H9 (cell line): ENCODE data around the gene ATP12A. TPM values are rescaled to one million over a fixed set of nuclear protein-coding genes. Genes with fewer than 3 reads are reported as not detected.

Experiments used
- DNase-seq: peaks from one replicate; pipeline ENCODE4 v3.0.0-alpha.2; 2017
- H2AFZ ChIP-seq: one replicate; pipeline ENCODE4 v1.6.1; 2013; ENCODE audit warnings: mild to moderate bottlenecking, low read length, control low read depth, moderate library complexity
- H2AK5ac ChIP-seq: 2 replicates; pipeline ENCODE4 v1.6.1; 2013; ENCODE audit warnings: low read length, control low read depth, mixed read lengths; ENCODE audit not compliant: insufficient read length
- H2BK120ac ChIP-seq: one replicate; pipeline ENCODE4 v1.6.1; 2013; ENCODE audit warnings: low read depth, mild to moderate bottlenecking, low read length, control low read depth, inconsistent platforms; ENCODE audit not compliant: poor library complexity, severe bottlenecking
- H2BK12ac ChIP-seq: 2 replicates; pipeline ENCODE4 v1.6.1; 2013; ENCODE audit warnings: low read length, control low read depth, mixed read lengths, low read depth; ENCODE audit not compliant: insufficient read length
- H2BK15ac ChIP-seq: 2 replicates; pipeline ENCODE4 v1.6.1; 2013; ENCODE audit warnings: low read depth, low read length, control low read depth
- H2BK20ac ChIP-seq: one replicate; pipeline ENCODE4 v1.6.1; 2013; ENCODE audit warnings: low read depth, mild to moderate bottlenecking, low read length, control low read depth, inconsistent platforms; ENCODE audit not compliant: poor library complexity, severe bottlenecking
- H2BK5ac ChIP-seq: 2 replicates; pipeline ENCODE4 v1.6.1; 2013; ENCODE audit warnings: low read length, control low read depth, mixed read lengths; ENCODE audit not compliant: insufficient read length
- H3K14ac ChIP-seq: 2 replicates; pipeline ENCODE4 v1.6.1; 2013; ENCODE audit warnings: low read length, control low read depth; ENCODE audit not compliant: insufficient read depth
- H3K18ac ChIP-seq: 2 replicates; pipeline ENCODE4 v1.6.1; 2013; ENCODE audit warnings: low read depth, mild to moderate bottlenecking, mixed read lengths, low read length, control low read depth; ENCODE audit not compliant: insufficient read length
- H3K23ac ChIP-seq: 2 replicates; pipeline ENCODE4 v1.6.1; 2013; ENCODE audit warnings: low read length, control low read depth, mixed read lengths, low read depth; ENCODE audit not compliant: insufficient read length
- H3K23me2 ChIP-seq: 2 replicates; pipeline ENCODE4 v1.6.1; 2013; ENCODE audit warnings: low read depth, mild to moderate bottlenecking, mixed read lengths, low read length, control low read depth; ENCODE audit not compliant: insufficient read length, poor library complexity, severe bottlenecking
- H3K27ac ChIP-seq: 2 replicates; pipeline ENCODE4 v1.5.1; 2013; ENCODE audit warnings: low read length, control low read depth, mixed read lengths, low read depth; ENCODE audit not compliant: insufficient read length
- H3K27me3 ChIP-seq: 2 replicates; pipeline ENCODE4 v1.6.1; 2013; ENCODE audit warnings: low read length, control low read depth, inconsistent platforms; ENCODE audit not compliant: insufficient read depth
- H3K4ac ChIP-seq: 2 replicates; pipeline ENCODE4 v1.6.1; 2013; ENCODE audit warnings: low read depth, mild to moderate bottlenecking, control low read depth, inconsistent platforms, low read length, moderate library complexity
- H3K4me1 ChIP-seq: 2 replicates; pipeline ENCODE4 v1.6.1; 2013; ENCODE audit warnings: low read length, control low read depth, inconsistent platforms; ENCODE audit not compliant: insufficient read depth
- H3K4me2 ChIP-seq: 2 replicates; pipeline ENCODE4 v1.6.1; 2013; ENCODE audit warnings: low read length, control low read depth, mixed read lengths; ENCODE audit not compliant: insufficient read length, insufficient read depth
- H3K56ac ChIP-seq: 2 replicates; pipeline ENCODE4 v1.6.1; 2013; ENCODE audit warnings: low read depth, mild to moderate bottlenecking, mixed read lengths, low read length, control low read depth; ENCODE audit not compliant: insufficient read length
- H3K79me1 ChIP-seq: 2 replicates; pipeline ENCODE4 v1.6.1; 2013; ENCODE audit warnings: low read depth, mild to moderate bottlenecking, moderate library complexity, low read length, control low read depth, inconsistent platforms; ENCODE audit not compliant: insufficient read depth, poor library complexity, severe bottlenecking
- H3K79me2 ChIP-seq: 2 replicates; pipeline ENCODE4 v1.6.1; 2013; ENCODE audit warnings: low read length, control low read depth, inconsistent platforms; ENCODE audit not compliant: insufficient read depth
- H3K9ac ChIP-seq: 2 replicates; pipeline ENCODE4 v1.6.1; 2013; ENCODE audit warnings: low read length, control low read depth, mixed read lengths; ENCODE audit not compliant: insufficient read length; ENCODE audit errors: extremely low read depth
- H3K9me3 ChIP-seq: one replicate; pipeline ENCODE4 v1.6.1; 2013; ENCODE audit warnings: low read depth, low read length, inconsistent platforms; ENCODE audit not compliant: control insufficient read depth
- H3T11ph ChIP-seq: one replicate; pipeline ENCODE4 v1.6.1; 2013; ENCODE audit warnings: mild to moderate bottlenecking, low read length, control low read depth, inconsistent platforms
- H4K20me1 ChIP-seq: one replicate; pipeline ENCODE4 v1.6.1; 2013; ENCODE audit not compliant: control insufficient read depth, insufficient read length, insufficient read depth
- H4K5ac ChIP-seq: 2 replicates; pipeline ENCODE4 v1.6.1; 2013; ENCODE audit warnings: low read depth, mild to moderate bottlenecking, mixed read lengths, low read length, control low read depth; ENCODE audit not compliant: insufficient read length
- H4K8ac ChIP-seq: replicated peaks from 2 replicates; pipeline ENCODE4 v1.6.1; 2013; ENCODE audit warnings: low read length, control low read depth, mixed read lengths, low read depth; ENCODE audit not compliant: insufficient read length
- H4K91ac ChIP-seq: 2 replicates; pipeline ENCODE4 v1.6.1; 2013; ENCODE audit warnings: low read depth, mild to moderate bottlenecking, moderate library complexity, mixed read lengths, low read length, control low read depth; ENCODE audit not compliant: insufficient read length
- H3K27ac Mint-ChIP-seq, 3 experiments: 2 replicates in 2 of 3; 3 replicates in 1 of 3; pipeline ENCODE4 v1.8.0; 2020 to 2021; ENCODE audit warnings: mixed read lengths in 3 of 3, mild to moderate bottlenecking in 1 of 3, moderate library complexity in 1 of 3
- H3K27me3 Mint-ChIP-seq: 2 replicates; pipeline ENCODE4 v1.8.0; 2021; ENCODE audit warnings: low read depth, mild to moderate bottlenecking, moderate library complexity, mixed read lengths
- H3K36me3 Mint-ChIP-seq, 3 experiments: 2 replicates in 2 of 3; 3 replicates in 1 of 3; pipeline ENCODE4 v1.8.0; 2020 to 2021; ENCODE audit warnings: low read depth in 3 of 3, mixed read lengths in 3 of 3; ENCODE audit not compliant: insufficient read depth in 1 of 3
- H3K4me1 Mint-ChIP-seq, 2 experiments: 2 replicates each; pipeline ENCODE4 v1.8.0; 2020; ENCODE audit warnings: mixed read lengths in 2 of 2
- H3K4me3 Mint-ChIP-seq, 2 experiments: 2 replicates in 1 of 2; 3 replicates in 1 of 2; pipeline ENCODE4 v1.8.0; 2020 to 2021; ENCODE audit warnings: mild to moderate bottlenecking in 2 of 2, mixed read lengths in 2 of 2, moderate library complexity in 1 of 2
- H3K9me3 Mint-ChIP-seq, 2 experiments: 2 replicates in 1 of 2; 3 replicates in 1 of 2; pipeline ENCODE4 v1.8.0; 2020; ENCODE audit warnings: mild to moderate bottlenecking in 2 of 2, mixed read lengths in 2 of 2, moderate library complexity in 1 of 2
- WGBS: extraction: QIAGEN DNeasy Blood & Tissue Kit; methylation state at CpG from one replicate; pipeline ENCODE4 v1.1.7; 2013; ENCODE audit warnings: missing lambda C conversion rate, low lambda C conversion rate, mixed read lengths; ENCODE audit not compliant: insufficient read length; ENCODE audit errors: extremely low coverage; 5-methylcytosine and 5-hydroxymethylcytosine counted together
- total RNA-seq: library from RNA; stranded (reverse); gene quantifications from 2 replicates; pipeline ENCODE4 v1.2.1, GENCODE V29; 2021
- TF ChIP-seq, protein P1 (sequence below): fragments of 200-600 bp; sonication (generic); conservative IDR thresholded peaks from 3 replicates; pipeline ENCODE4 v1.8.0; 2021; ENCODE audit warnings: antibody characterized with exemption, mild to moderate bottlenecking

ATP12A gene
- total RNA-seq, 1 experiment from 2014 or later, result 0.94 TPM

DNA sequence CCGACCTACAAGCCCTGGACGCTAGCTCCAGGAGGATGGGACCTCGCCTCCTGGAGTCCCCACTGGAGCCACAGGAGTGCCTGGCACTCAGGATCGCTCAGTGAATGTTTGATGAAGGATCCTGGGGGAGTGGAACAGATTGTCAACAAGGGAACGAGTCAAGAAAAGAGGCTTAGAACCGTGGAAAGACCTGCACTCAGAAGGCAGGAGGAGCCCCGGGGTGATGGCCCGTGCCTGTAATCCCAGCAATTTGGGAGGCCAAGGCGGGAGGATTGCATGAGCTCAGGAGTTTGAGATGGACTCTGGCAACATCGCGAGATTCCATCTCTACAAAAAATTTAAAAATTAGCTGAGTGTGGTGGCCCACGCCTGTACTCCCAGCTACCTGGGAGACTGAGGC, 38.9 kb downstream of the ATP12A start:
- no peak overlapping the region for H4K91ac ChIP-seq
- no peak overlapping the region for H2BK5ac ChIP-seq
- Mint-ChIP-seq H3K36me3 (no peaks in the 10 kb centered on the region; a peak in 1 of 7 replicates), H3K27me3 (no peaks in the 10 kb centered on the region; the same call in none of the 2 replicates), H3K27ac (peak overlapping the region in 1 of 3 experiments; percentile 74; a peak in 1 of 7 replicates), H3K4me1 (peaks cover 14 to 21% of the 10 kb centered on the region in 2 experiments), H3K9me3 (no peaks in the 10 kb centered on the region; a peak in 1 of 5 replicates), H3K4me3 (no peak overlapping the region)
- peak overlapping the region; percentile 60 for H2BK20ac ChIP-seq
- DNase-seq, result no peak
- no peak overlapping the region for H2BK15ac ChIP-seq
- H3T11ph ChIP-seq, result no peak overlapping the region
- TF ChIP-seq, protein P1, sequence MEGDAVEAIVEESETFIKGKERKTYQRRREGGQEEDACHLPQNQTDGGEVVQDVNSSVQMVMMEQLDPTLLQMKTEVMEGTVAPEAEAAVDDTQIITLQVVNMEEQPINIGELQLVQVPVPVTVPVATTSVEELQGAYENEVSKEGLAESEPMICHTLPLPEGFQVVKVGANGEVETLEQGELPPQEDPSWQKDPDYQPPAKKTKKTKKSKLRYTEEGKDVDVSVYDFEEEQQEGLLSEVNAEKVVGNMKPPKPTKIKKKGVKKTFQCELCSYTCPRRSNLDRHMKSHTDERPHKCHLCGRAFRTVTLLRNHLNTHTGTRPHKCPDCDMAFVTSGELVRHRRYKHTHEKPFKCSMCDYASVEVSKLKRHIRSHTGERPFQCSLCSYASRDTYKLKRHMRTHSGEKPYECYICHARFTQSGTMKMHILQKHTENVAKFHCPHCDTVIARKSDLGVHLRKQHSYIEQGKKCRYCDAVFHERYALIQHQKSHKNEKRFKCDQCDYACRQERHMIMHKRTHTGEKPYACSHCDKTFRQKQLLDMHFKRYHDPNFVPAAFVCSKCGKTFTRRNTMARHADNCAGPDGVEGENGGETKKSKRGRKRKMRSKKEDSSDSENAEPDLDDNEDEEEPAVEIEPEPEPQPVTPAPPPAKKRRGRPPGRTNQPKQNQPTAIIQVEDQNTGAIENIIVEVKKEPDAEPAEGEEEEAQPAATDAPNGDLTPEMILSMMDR, result no peak
- H3K27me3 ChIP-seq, result no peaks in the 10 kb centered on the region
- H3K27ac ChIP-seq, result no peak overlapping the region
- H2BK12ac ChIP-seq, result no peak overlapping the region
- no peak overlapping the region for H3K4me2 ChIP-seq
- no peak overlapping the region for H3K56ac ChIP-seq
- no peak overlapping the region for H4K8ac ChIP-seq
- no peaks in the 10 kb centered on the region for H3K4me1 ChIP-seq
- no peak overlapping the region for H4K5ac ChIP-seq
- H2AK5ac ChIP-seq, result no peak overlapping the region
- no peaks in the 10 kb centered on the region for H3K79me2 ChIP-seq
- H4K20me1 ChIP-seq, result no peaks in the 10 kb centered on the region
- no peak overlapping the region for H3K18ac ChIP-seq
- no peak overlapping the region for H3K4ac ChIP-seq
- no peak overlapping the region for H3K14ac ChIP-seq
- H2AFZ ChIP-seq, result no peak overlapping the region
- H3K9ac ChIP-seq, result no peak overlapping the region
- no peaks in the 10 kb centered on the region for H3K79me1 ChIP-seq
- no CpG with 5 or more reads among the region's 12 CpGs for WGBS
- H3K23ac ChIP-seq, result no peak overlapping the region
- peaks cover 6% of the 10 kb centered on the region for H3K23me2 ChIP-seq
- no peak overlapping the region for H2BK120ac ChIP-seq
- no peaks in the 10 kb centered on the region for H3K9me3 ChIP-seq
